GM06990 (cell line): ENCODE measurements around the gene FLCN.

Experiments
- DNase-seq: peaks from one replicate; pipeline ENCODE4 v3.0.0-alpha.2; 2011; ENCODE audit not compliant: insufficient read length; ENCODE audit errors: extremely low read depth
- H3K27me3 ChIP-seq: replicated peaks from 2 replicates; pipeline ENCODE4 v1.6.0; 2011; ENCODE audit warnings: low read length; ENCODE audit not compliant: control insufficient read depth, insufficient read depth
- H3K36me3 ChIP-seq: 2 replicates; pipeline ENCODE4 v1.5.1; 2011; ENCODE audit warnings: low read length; ENCODE audit not compliant: control insufficient read depth, insufficient read depth
- H3K4me3 ChIP-seq: replicated peaks from 2 replicates; pipeline ENCODE4 v1.5.1; 2011; ENCODE audit warnings: low read depth, mild to moderate bottlenecking, control low read depth, low read length
- TF ChIP-seq, protein P1 (sequence below): IDR thresholded peaks from 2 replicates; pipeline ENCODE4 v1.5.1; 2011; ENCODE audit warnings: low read length, control low read depth, mild to moderate bottlenecking, inconsistent platforms; ENCODE audit not compliant: insufficient read depth, poor library complexity, severe bottlenecking

Gene FLCN

DNA sequence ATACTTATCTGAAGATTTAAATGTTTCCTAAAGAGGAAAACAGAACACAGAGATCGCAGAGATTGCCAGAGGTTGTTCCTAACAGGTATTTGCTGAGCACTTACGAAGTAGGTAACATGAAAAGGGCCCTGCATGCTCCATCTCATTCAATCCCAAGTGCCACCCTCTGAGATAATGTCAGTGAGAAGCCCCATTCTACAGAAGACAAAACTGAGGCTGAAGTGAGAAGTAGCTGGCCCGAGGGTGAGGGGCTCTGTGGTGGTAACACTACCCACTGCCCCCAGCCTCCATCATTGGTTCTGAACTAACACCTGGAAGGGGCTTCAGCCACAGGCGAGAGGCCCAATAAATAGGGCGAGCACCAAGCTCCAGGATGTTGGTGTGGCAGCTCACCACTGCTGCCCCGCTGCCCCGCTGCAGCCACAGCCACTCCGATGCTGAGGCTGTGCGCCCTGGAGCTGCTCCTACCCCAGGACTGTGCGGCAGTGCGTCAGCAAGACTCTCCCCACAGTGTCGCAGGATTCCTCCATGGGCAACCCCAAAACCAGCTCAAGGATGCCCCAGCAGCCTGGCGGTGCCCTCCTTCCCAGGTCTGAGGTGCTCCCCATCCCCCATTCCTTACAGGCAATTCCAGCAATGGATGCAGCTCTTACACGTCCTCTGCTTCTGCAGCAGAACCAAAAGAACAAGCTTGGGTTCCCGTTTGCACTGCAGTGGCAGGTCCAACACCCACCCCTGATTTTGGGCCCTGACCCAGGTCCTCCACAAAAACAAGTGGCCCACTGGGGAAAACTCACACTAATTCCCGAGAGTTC is 10.3 kb downstream of the FLCN start:
- no peak overlapping the region for H3K4me3 ChIP-seq
- H3K36me3 ChIP-seq = peaks cover 32% of the 10 kb centered on the region
- H3K27me3 ChIP-seq = no peaks in the 10 kb centered on the region
- TF ChIP-seq, protein P1, sequence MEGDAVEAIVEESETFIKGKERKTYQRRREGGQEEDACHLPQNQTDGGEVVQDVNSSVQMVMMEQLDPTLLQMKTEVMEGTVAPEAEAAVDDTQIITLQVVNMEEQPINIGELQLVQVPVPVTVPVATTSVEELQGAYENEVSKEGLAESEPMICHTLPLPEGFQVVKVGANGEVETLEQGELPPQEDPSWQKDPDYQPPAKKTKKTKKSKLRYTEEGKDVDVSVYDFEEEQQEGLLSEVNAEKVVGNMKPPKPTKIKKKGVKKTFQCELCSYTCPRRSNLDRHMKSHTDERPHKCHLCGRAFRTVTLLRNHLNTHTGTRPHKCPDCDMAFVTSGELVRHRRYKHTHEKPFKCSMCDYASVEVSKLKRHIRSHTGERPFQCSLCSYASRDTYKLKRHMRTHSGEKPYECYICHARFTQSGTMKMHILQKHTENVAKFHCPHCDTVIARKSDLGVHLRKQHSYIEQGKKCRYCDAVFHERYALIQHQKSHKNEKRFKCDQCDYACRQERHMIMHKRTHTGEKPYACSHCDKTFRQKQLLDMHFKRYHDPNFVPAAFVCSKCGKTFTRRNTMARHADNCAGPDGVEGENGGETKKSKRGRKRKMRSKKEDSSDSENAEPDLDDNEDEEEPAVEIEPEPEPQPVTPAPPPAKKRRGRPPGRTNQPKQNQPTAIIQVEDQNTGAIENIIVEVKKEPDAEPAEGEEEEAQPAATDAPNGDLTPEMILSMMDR = no peak
- no peak for DNase-seq

DNA sequence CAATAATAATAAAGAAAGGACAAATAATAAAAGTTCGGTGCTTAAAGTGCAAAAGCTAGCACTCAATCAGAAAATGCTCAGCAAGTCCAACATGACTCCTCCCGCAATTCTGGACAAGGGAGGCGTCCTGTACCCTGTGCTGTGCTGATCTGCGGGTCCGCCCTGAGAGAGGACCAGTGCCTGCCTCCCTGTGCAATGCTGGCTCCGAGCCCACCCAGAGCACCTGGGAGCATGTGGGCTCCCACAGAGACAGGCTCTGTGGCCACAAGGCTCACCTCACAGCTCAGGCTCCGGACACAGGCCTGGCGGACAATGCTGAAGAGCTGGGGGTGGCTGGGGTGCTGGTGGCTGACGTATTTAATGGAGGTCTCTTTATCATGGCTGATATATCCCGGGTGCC is 11.1 kb downstream of the FLCN start:
- no peaks in the 10 kb centered on the region for H3K27me3 ChIP-seq
- TF ChIP-seq, protein P1 = no peak
- no peak overlapping the region for H3K4me3 ChIP-seq
- DNase-seq = no peak
- H3K36me3 ChIP-seq = peaks cover 33% of the 10 kb centered on the region

DNA sequence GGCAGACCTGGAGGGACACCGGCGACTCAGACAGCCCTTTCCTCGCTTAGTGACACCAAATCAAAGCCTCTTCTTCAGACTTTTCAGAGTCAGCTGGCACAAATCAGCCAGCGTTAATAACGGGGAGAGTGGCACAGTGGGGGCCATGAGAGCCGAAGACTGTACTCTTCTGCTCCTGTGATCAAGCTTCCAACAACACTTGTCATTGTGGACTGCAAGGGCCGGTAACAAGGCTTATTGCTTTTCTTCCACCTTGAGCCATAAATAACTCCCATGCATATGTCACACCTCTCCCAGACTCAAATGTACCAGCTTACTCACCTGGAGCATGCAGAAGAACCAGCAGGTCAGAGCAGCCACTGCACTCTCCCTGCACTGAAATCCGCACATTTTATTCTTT is 12.8 kb downstream of the FLCN start:
- TF ChIP-seq, protein P1 = no peak
- Histone ChIP-seq H3K36me3 (peaks cover 35% of the 10 kb centered on the region), H3K4me3 (no peak overlapping the region), H3K27me3 (no peaks in the 10 kb centered on the region)
- DNase-seq = no peak

DNA sequence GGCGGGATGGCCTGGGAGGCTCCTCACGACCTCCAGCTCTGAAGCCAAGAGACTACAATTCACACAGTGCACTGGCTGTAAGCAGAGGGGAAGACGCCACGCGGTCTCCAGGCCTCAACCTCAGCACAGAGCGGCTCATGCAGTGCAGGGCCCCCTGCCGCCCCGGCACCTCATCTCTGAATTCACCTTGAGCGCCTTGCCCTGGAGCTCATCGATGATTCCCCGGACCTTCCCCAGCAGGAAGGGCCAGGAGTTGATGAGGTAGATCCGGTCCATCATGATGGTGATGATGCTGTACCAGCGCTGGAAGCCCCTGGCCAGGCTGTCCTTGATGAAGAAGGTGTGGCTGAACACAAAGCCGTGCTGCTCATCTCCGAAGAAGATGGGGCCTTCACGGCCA is 13.2 kb downstream of the FLCN start:
- TF ChIP-seq, protein P1 = no peak
- Histone ChIP-seq H3K27me3 (no peaks in the 10 kb centered on the region), H3K4me3 (no peak overlapping the region), H3K36me3 (peaks cover 33% of the 10 kb centered on the region)
- DNase-seq = no peak

DNA sequence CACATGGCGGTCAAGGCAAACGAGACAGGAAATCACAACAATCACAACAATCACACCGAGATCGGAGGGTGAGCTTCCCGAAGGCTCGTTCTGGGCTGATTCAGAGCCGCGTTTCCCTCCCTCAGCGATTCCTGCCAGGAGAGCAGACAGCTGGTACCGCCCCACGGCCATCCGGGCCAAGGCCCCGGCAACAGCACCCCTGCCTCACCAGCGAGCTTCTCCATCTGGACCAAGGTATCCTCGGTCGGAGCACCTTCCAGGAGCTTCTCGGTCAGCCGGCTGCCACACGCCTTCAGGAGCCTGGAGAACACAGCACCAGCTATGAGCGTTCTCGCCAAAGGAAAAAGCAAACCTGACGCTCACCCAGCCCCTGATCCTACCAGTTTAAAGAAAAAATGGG is 15.6 kb downstream of the FLCN start:
- TF ChIP-seq, protein P1 = no peak
- H3K36me3 ChIP-seq = peaks cover 31% of the 10 kb centered on the region
- H3K4me3 ChIP-seq = no peak overlapping the region
- no peak for DNase-seq
- H3K27me3 ChIP-seq = no peaks in the 10 kb centered on the region

DNA sequence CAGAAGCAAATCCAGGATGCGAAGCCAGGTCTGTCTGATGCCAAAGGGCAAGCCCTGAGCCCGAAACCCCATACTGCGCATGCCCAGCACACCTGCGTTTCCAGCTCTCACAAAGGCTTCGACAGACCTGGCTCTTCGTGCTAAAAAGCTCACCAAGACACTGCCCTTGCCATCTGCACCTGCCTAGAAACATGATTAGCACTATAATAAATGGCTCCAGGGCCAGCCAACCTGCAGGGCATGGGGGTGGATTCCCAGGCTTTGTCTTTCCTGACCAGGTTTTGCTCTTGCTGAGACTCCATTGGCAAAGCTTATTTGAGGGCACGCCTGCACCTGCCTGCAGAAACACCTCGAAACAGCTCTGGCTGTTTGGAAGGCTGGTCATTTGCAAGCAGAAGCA is 16.4 kb downstream of the FLCN start:
- Histone ChIP-seq H3K36me3 (peaks cover 35% of the 10 kb centered on the region), H3K4me3 (no peak overlapping the region), H3K27me3 (no peaks in the 10 kb centered on the region)
- TF ChIP-seq, protein P1 = no peak
- DNase-seq = no peak
